ENCODE measurements around the gene STAC2.

STAC2 gene

DNA sequence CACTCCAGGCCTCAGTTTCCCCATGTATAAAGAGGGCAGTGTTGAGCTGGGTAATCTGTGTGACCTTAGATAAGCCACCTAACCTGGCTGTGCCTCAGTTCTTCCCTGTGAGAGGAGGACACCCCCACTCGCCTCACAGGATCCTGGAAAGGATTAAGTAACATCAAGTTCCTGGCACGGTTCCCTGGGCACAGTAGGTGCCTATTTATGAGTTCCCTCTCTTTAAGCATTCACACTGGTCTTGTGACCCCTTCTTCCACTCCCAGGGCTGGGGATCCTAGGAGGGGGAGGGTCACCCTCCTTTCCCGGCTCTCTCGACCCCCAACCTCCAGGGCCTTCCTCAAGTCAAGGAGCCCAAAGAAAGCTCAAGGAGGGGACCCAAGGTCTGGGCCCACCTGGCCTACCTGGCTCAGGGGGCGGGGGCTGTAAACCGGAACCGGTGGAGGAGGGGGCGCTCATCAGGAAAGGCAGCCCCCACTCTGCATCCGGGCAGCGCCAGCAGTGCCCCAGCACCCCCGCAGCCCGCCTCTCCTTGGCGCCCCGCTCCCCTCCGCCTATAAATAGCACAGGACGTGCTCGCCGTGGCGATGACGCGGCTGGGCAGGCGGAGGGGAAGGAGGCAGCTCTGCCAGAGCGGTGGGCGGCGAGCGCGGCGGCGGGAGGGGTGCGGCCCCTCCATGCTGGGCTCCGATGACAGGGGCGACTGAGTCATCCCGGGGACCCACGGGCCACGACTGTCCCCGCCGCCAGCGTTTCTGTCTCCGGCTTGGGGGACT is 16.2 kb downstream of the STAC2 start:
- peak; percentile 88 for DNase-seq (ENCODE audit: low read depth)

DNA sequence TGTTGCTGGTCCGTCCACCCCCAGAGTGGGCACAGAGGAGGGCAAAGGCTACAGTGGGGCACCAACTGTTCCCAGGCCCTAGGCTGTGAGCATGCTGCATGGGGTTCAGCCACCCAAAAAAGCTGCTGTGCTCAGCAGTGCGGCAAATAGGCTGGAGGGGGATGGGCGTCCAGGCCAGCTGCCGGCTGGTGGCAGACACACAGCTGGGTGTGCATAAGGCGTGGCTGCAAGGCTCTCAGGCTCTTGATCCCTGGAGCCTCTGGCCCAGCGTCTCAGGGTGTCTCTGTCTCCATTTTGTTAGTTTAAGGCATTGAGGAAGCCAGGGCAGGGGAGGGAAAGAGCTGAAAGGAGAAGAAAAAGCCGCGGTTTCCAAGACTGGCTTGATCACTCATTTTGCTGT is 16.9 kb downstream of the STAC2 start:
- DNase-seq (ENCODE audit: low read depth): no peak

GRCh38 chr17:39208136-39208535 is 17.6 kb downstream of the STAC2 start:
- no peak for DNase-seq (ENCODE audit: low read depth)

GRCh38 chr17:39205112-39205526 is 20.6 kb downstream of the STAC2 start:
- DNase-seq (ENCODE audit: low read depth): no peak

DNA sequence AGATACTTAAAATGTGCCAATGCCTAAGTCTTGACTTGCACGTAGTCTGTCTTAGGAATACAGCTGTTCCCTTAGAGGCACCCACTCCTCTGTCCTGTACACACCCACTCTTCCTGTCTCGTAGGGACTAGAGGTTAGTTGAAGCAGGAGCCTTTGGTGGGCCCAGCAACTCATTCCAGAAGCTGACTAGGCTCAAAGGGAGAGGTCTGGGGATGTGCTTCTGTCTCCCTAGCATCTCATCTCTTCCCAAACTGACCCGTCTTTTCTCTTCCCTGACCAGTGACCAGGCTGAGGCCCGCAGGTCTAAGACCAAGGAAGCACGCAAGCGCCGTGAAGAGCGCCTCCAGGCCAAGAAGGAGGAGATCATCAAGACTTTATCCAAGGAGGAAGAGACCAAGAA is 21.5 kb downstream of the STAC2 start:
- no peak for DNase-seq (ENCODE audit: low read depth)

DNA sequence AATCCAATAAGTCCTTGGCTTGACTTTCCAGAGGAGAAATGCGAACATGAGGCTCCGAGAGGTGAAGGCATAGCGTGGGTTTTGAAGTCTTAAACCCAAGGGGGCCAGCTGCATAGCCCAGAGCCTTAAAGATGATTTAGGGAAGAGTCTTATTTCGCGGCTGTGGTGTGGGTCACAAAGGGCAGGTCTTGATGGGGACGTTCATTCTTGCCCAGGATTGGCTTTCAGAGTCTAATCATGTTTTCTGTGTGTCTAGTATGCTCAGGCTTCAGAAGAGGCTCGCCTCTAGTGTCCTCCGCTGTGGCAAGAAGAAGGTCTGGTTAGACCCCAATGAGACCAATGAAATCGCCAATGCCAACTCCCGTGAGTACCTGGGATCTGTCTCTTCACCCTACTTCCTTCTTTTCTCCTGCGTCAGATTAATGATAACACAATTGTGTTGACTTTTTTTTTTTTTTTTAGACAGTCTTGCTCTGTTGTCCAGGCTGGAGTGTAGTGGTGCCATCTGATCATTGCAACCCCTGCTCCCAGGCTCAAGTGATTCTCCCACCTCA is 24.7 kb downstream of the STAC2 start:
- no peak for DNase-seq (ENCODE audit: low read depth)

GRCh38 chr17:39200070-39200879 is 25.5 kb downstream of the STAC2 start, which contains the start of gene RPL19:
RPL19 (plus strand) TSS chr17:39200283; CDS start chr17:39200345, 62 bp downstream.
- DNase-seq (ENCODE audit: low read depth): peak; percentile 67

- peak; percentile 86 for DNase-seq (ENCODE audit: low read depth)
Measured at GRCh38 chr17:39199820-39200069, 26.0 kb downstream of the STAC2 start.

DNA sequence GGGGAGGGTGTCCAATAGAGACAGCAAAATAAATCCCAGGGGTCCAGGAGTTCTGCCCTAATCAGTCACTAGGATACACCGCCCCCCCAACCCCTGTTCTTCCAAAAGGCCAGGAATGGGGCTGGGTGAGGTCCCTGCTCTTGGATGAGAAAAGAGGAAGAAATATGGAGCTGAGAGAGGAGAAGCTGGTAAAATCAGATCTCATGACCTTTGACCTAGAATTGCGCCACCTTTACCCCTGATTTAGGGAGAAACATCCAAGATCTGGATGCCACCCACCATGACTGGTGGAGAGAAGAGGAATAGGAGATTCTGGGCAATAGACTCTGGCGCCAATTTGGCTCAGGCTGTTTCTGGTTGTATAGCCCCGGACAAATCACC is 27.6 kb downstream of the STAC2 start:
- no peak for DNase-seq (ENCODE audit: low read depth)

DNA sequence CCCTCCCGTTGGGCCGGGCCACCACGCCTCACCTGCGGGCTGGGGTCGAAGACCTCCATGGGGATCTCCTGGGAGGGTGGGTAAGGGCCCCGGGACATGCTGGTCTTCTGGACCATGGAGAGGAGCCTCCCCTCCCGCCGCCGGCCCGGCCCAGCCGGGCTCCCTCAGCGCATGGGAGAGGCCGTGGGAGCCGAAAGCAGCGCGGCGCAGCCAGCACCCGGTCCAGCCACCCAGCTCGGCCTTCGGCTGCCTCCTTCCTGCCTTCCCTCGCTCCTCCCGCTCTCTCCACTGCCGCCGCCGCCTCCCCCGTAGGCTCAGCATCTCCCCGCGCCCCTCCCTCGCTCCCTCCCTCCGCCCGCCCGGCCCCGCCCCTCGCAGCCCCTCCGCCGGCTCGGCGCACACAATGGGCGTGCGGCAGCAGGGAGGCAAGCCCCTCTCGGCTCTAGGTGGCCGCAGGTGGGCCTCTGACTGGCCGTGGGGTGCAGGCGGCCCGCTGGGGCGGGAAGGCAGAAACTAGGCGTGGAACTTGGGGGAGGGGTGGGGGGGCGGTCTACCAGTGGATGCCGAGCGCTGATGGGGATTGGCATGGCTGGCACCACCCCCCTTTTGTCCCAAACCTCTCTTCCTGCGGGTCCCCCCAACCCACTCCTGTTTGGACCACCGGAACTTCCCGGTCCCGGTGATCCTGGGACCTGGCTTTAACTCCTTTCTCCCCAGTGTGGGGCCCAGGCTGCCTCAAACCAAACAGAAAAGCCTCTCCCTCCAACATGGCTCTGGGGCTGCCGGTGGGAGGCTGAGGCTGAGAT is 28.2 kb downstream of the STAC2 start, which contains the start of gene CACNB1:
Gene CACNB1 (minus strand): TSS at position 290 of the 806 bp plus-strand sequence. CDS start 174 bp downstream, at position 116.
- peak; percentile 49 for DNase-seq (ENCODE audit: low read depth)

GRCh38 chr17:39196808-39197291 is 28.9 kb downstream of the STAC2 start:
- no peak for DNase-seq (ENCODE audit: low read depth)

DNA sequence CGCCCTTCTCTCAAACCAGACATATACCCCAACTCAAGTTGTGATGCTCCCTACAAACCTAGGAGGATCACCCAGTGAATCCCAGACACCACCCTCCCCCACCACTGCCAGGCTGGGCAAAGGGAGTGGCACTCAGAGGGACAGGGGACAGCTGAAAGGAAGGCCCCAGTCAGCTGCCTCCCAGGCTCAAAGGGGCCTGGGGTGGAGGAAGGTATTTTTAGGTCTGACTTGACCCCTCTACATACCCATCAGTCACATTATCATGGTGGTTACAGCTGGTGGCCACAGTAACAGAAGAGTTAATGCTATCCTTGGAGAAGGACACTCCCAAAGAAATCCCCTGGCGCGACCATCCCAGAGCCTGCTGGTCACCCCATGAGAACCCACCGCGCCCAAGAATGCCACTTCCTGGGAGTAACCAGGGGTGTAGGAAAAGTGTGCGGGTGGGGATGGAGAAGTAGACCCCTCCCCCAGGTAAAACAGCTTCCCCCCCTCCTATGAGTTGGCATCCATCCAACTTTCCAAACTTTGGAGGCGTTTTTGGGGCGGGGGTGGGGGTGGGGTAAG is 29.4 kb downstream of the STAC2 start:
- no peak for DNase-seq (ENCODE audit: low read depth)

DNA sequence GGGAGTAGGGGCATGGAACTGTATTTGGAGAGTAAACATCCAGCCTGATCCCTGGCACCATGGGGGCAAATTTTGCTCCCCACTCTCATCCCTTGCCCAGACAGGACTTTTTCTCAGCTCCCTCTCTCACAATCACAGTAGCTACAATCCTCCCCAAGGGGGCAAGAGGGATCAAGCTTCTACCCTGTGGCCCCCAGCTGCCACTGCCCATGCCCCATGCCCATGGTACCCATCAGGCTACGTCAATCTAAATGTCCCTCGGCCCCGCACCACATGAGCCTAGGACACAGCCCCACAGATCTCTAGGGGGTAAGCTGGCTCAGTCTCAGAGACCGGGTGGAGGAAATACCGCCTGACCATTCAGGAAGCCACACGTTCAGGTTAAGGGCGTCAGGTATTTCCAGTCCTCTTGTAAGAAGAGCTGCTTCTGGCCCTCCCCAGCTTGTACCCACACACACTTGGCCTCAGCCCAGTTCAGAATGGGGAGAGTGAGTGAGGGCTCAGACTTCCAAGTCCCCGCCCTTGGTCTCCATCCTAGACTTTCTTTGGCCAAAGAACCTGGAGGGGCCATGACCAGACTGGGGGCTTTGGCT is 30.1 kb downstream of the STAC2 start:
- no peak for DNase-seq (ENCODE audit: low read depth)

- DNase-seq (ENCODE audit: low read depth): no peak
Measured at GRCh38 chr17:39194985-39195524, 30.7 kb downstream of the STAC2 start.

DNA sequence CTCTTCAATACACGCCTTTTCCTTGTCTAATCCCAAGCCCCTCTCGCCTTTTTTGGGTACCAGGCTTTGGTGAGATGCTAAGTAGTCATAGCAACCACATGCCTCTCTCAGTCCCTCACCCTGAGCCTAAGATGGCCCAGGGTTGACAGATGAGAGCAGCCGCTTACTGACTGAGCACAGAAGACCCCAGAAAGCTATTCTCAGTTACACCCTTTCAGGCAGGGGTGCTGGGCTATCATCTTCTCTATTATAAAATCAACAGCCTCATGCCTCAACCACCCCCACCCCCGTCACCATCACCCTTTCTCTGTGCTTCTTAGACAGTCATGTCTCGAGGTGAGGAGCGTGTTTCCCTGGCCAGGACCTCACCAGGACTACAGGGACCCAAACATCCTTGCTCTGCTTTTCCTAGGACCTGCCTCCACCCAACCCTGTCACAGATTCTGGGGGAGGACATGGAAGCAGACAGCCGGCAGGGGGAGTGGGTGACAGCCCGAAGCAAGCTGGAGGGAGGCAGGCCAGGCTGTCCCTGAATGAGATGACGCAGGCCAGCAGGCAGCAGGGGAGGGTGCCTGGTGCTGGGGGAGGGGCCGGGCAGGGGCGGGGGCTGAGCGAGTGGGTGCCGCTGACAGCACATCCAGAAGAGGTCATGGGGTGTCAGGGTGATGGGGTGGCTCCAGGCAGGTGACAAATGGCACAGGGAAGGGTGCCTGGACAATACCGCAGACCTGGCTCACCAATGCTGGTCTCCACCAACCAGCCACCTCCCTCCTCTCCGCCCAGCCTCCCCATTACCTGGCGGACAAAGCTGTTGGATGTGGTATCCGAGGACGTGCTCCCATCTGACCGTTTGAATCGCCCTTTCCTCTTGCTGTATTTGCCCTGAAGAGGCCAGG is 31.4 kb downstream of the STAC2 start:
- no peak for DNase-seq (ENCODE audit: low read depth)

- no peak for DNase-seq (ENCODE audit: low read depth)
Measured at GRCh38 chr17:39193346-39193745, 32.4 kb downstream of the STAC2 start.

DNA sequence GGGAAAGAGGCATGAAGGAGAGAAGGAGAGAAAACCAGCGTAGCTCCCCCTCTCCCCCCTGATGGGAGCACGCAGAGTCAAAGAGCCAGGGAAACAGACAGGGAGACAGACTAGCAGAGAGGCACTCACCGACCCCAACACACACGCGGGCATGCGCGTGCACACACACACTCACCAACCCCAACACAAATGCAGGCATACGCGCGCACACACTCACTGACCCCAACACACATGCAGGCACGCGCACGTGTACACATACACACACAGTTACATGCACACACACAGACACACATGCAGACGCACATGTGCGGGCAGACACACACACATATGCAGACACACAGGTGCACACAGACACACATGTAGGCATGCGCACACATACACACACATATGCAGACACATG is 32.8 kb downstream of the STAC2 start:
- no peak for DNase-seq (ENCODE audit: low read depth)

DNA sequence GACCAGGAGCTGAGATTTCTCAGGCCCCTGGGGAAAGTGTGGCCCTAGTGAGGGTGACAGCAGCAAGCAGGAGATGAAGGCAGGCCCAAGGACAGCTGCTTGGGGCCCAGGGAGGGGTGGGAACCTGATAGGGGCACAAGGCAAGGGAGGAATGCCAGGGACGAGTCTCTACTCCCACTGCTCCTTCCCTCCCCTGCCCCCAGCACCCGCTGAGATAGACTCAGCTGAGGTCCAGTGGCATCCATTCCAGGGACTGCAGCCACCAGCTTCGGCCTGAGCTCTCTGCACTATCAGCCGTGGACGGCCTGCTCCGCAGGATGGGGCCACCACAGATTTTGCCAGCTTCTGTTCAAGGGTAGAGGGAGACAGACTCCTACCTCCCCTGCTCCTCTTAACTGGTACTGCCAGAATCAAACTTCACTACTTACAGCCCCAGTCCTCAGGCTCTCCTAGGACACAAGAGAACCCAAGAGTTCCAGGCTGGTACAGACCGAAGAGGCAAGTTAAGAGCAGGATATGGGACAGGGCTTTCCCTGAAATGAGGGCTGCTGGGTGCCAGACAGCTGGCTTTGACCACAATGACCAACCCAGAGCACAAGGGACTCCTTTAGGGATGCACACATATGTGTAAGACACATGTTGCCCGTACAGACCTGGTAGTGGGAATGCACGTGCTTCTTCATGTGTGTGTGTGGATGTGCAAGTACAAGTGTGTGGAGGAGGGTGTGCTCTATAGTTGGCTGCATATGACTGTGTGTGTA is 33.8 kb downstream of the STAC2 start:
- no peak for DNase-seq (ENCODE audit: low read depth)

GRCh38 chr17:39187152-39187830 is 38.5 kb downstream of the STAC2 start:
- DNase-seq (ENCODE audit: low read depth): no peak

Measured in stimulated activated CD4-positive, alpha-beta T cell treated with anti-CD3 and anti-CD28 coated beads, Interleukin-2, amount 100 ng/mL, for 4 hours (primary cell).